Measurements from ENCODE around the gene FCRL5. TPM values are rescaled to one million over a fixed set of nuclear protein-coding genes. Genes with fewer than 3 reads are reported as not detected.

The FCRL5 gene
- total and polyA plus RNA-seq, 8 donors: 0.02 to 1.4 (median 0.09) TPM; not detected in 3

- H3K4me3 ChIP-seq: no peak overlapping the region
- WGBS, 2 donors: 63 to 65% methylated on average over 2 of the region's 2 CpGs
- TF ChIP-seq, protein P1, sequence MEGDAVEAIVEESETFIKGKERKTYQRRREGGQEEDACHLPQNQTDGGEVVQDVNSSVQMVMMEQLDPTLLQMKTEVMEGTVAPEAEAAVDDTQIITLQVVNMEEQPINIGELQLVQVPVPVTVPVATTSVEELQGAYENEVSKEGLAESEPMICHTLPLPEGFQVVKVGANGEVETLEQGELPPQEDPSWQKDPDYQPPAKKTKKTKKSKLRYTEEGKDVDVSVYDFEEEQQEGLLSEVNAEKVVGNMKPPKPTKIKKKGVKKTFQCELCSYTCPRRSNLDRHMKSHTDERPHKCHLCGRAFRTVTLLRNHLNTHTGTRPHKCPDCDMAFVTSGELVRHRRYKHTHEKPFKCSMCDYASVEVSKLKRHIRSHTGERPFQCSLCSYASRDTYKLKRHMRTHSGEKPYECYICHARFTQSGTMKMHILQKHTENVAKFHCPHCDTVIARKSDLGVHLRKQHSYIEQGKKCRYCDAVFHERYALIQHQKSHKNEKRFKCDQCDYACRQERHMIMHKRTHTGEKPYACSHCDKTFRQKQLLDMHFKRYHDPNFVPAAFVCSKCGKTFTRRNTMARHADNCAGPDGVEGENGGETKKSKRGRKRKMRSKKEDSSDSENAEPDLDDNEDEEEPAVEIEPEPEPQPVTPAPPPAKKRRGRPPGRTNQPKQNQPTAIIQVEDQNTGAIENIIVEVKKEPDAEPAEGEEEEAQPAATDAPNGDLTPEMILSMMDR (IDR thresholded peaks at IDR 0.05): no peak
- DNase-seq (no peak), ATAC-seq (no peak), FAIRE-seq (no peak)
- no peaks in the 10 kb centered on the region for H3K36me3 ChIP-seq
- no peaks in the 10 kb centered on the region for H3K27me3 ChIP-seq
- intact Hi-C loops (cut with DNase I): no loop called here
- no peak overlapping the region for H3K27ac ChIP-seq
- H3K4me1 ChIP-seq: no peaks in the 10 kb centered on the region
- H3K9me3 ChIP-seq: no peaks in the 10 kb centered on the region
Observed at GRCh38 chr1:157519451-157519850, 32.9 kb downstream of the FCRL5 start.

GRCh38 chr1:157517016-157517415, 35.3 kb downstream of the FCRL5 start:
- intact Hi-C loops (cut with DNase I): no loop called here
- Histone ChIP-seq H3K27ac (no peak overlapping the region), H3K4me3 (no peak overlapping the region), H3K9me3 (no peaks in the 10 kb centered on the region), H3K4me1 (no peaks in the 10 kb centered on the region), H3K36me3 (no peaks in the 10 kb centered on the region), H3K27me3 (no peaks in the 10 kb centered on the region)
- ATAC-seq (no peak), FAIRE-seq (no peak), DNase-seq (no peak)
- TF ChIP-seq, protein P1 (IDR thresholded peaks at IDR 0.05): no peak
- 76 to 88% methylated on average over 8 of the region's 8 CpGs for WGBS, 2 donors

GRCh38 chr1:157515709-157516108, 36.6 kb downstream of the FCRL5 start:
- H3K4me1 ChIP-seq: no peaks in the 10 kb centered on the region
- no peaks in the 10 kb centered on the region for H3K27me3 ChIP-seq
- 94 to 96% methylated on average over 7 of the region's 7 CpGs for WGBS, 2 donors
- no peaks in the 10 kb centered on the region for H3K36me3 ChIP-seq
- H3K4me3 ChIP-seq: no peak overlapping the region
- no peak for FAIRE-seq
- TF ChIP-seq, protein P1 (IDR thresholded peaks at IDR 0.05): no peak
- no peak for DNase-seq
- ATAC-seq: no peak
- no peak overlapping the region for H3K27ac ChIP-seq
- intact Hi-C loops (cut with DNase I): no loop called here
- H3K9me3 ChIP-seq: no peaks in the 10 kb centered on the region

GRCh38 chr1:157515141-157515540, 37.2 kb downstream of the FCRL5 start:
- FAIRE-seq: no peak

More at GRCh38 chr1:157515141-157515540, 37.2 kb downstream of the FCRL5 start:
- ATAC-seq: no peak
- TF ChIP-seq, protein P1 (IDR thresholded peaks at IDR 0.05): no peak
- Histone ChIP-seq H3K27ac (no peak overlapping the region), H3K4me1 (no peaks in the 10 kb centered on the region), H3K9me3 (no peaks in the 10 kb centered on the region), H3K36me3 (no peaks in the 10 kb centered on the region), H3K27me3 (no peaks in the 10 kb centered on the region), H3K4me3 (no peak overlapping the region)
- intact Hi-C loops (cut with DNase I): no loop called here
- WGBS, 2 donors: 80 to 90% methylated on average over 3 of the region's 3 CpGs
- DNase-seq: no peak
